IPS-20b (cell line): ENCODE results near the gene AGBL5.
A peak's percentile ranks its signal among the peaks of the same experiment; 100 is the strongest.

Source experiments
- H3K27ac ChIP-seq: one replicate; pipeline ENCODE4 v1.5.1; 2013; ENCODE audit warnings: low read length
- H3K27me3 ChIP-seq: 2 replicates; pipeline ENCODE4 v1.6.1; 2013; ENCODE audit warnings: mild to moderate bottlenecking, low read length, inconsistent platforms; ENCODE audit not compliant: insufficient read depth
- H3K36me3 ChIP-seq: 2 replicates; pipeline ENCODE4 v1.6.1; 2013; ENCODE audit warnings: low read depth, mild to moderate bottlenecking, inconsistent platforms, low read length, moderate library complexity; ENCODE audit not compliant: insufficient read depth
- H3K4me1 ChIP-seq: 2 replicates; pipeline ENCODE4 v1.6.1; 2013; ENCODE audit warnings: mild to moderate bottlenecking, control low read depth, inconsistent platforms, low read length, moderate library complexity; ENCODE audit not compliant: insufficient read depth
- H3K4me3 ChIP-seq: 2 replicates; pipeline ENCODE4 v1.5.1; 2013; ENCODE audit warnings: mild to moderate bottlenecking, low read length, inconsistent platforms
- H3K9ac ChIP-seq: 2 replicates; pipeline ENCODE4 v1.6.1; 2013; ENCODE audit warnings: low read depth, mild to moderate bottlenecking, inconsistent platforms, low read length, moderate library complexity
- H3K9me3 ChIP-seq: 2 replicates; pipeline ENCODE4 v1.6.1; 2013; ENCODE audit warnings: mild to moderate bottlenecking, low read depth, low read length, inconsistent platforms; ENCODE audit not compliant: insufficient read depth

AGBL5 gene

DNA sequence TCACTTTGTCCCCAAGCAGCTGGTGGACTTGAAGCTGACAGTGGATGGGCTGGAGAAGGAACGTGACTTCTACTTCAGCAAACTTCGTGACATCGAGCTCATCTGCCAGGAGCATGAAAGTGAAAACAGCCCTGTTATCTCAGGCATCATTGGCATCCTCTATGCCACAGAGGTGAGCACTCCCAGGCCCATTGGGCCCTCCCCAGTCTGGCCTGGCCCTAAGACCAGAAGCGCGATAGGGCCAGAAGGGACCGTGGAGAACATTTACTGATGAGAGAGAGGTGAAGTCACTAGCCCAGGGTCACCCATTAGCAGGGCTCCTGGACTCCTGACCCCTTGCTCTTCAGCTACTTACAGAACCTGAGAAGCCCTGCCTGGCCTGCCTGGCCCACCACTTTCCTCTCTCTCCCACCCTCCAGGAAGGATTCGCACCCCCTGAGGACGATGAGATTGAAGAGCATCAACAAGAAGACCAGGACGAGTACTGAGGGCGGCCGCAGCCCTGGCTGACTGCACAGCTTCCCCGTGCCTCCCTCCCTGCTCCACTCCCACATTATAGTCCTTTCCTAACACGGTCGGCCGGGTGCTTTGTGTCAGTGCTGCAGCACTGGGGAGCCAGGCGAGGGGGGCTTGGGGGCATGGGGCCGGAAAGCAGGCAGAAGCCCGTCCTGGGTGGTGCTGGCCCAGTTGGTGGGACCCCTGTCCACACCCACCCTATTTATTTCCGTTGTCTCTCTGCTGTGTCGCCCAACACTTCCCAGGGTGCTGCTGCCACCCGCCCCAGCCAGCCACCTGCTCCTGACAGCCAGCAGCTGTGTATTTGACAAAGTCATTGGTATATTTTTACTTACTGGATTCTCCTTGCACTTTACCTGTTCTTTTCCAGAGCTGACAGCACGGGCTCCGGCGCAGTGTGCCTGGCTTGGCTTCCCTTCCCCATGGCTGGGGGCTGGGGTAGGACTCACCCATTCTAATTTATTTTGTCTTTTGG, 25.3 kb upstream of the AGBL5 start:
- Histone ChIP-seq H3K36me3 (no peaks in the 10 kb centered on the region), H3K9ac (no peak overlapping the region)

DNA sequence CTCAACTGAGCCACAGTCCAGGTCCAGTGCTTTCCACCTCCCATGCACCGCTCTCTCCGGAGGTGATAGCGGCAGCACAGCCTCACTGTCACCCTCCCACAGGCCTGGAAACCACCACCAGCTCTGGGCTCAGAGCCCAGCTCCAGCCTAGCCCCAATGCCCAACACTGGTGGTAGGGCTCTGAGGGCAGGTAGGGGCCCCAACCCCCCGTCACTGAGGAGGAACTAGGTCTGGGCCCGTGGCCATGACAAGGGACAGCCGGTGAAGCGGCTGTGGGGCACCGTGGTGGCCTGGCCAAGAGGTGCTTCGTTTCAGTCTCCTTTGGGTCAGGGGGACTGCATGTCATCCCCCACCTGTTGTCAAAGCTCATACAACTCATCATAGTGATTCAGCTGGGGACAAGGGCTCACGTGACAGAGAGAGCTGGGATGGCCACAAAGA, 24.2 kb upstream of the AGBL5 start:
- Histone ChIP-seq H3K27me3 (no peaks in the 10 kb centered on the region), H3K9ac (no peak overlapping the region), H3K36me3 (no peaks in the 10 kb centered on the region), H3K4me3 (no peak overlapping the region), H3K4me1 (no peaks in the 10 kb centered on the region; the same call in 1 of the 2 replicates), H3K9me3 (no peaks in the 10 kb centered on the region), H3K27ac (no peak overlapping the region)

More for the DNA sequence above, 25.3 kb upstream of the AGBL5 start:
- H3K4me1 ChIP-seq, result no peaks in the 10 kb centered on the region; the same call in 1 of the 2 replicates
- H3K9me3 ChIP-seq, result no peaks in the 10 kb centered on the region
- no peaks in the 10 kb centered on the region for H3K27me3 ChIP-seq
- no peak overlapping the region for H3K4me3 ChIP-seq
- H3K27ac ChIP-seq, result no peak overlapping the region

GRCh38 chr2:27029051-27029450, 22.4 kb upstream of the AGBL5 start:
- H3K27me3 ChIP-seq, result no peaks in the 10 kb centered on the region
- H3K9me3 ChIP-seq, result no peaks in the 10 kb centered on the region
- no peak overlapping the region for H3K27ac ChIP-seq
- H3K4me3 ChIP-seq, result no peak overlapping the region
- H3K9ac ChIP-seq, result no peak overlapping the region
- no peaks in the 10 kb centered on the region; the same call in 1 of the 2 replicates for H3K4me1 ChIP-seq
- no peaks in the 10 kb centered on the region for H3K36me3 ChIP-seq

DNA sequence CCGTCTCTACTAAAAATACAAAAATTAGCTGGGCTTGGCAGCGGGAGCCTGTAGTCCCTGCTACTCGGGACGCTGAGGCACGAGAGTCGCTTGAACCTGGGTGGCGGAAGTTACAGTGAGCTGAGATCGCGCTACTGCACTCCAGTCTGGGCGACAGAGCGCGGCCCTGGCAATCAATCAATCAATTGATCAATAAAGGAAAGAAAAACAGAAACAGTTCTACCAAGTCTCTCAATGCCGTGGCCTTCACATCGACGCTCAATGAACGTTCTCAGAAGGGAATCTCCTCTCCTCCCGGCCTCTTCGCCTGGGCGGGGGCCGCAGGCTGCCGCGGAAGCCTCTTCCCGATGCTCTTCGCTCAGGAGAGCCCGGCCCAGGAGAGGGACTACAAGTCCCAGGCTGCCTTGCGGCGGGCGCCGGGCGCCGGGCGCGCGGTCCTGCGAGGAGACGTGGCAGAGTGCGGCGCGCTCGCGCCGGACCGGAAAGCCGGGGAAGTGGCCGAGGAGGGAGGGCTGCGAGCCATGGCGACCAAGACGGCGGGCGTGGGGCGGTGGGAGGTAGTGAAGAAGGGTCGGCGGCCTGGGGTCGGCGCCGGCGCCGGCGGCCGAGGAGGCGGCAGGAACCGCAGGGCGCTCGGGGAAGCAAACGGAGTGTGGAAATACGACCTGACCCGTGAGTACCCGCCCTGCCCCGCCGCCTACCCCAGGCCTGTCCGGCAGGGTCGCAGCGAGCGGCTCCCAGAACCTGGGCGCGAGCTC, 18.8 kb upstream of the AGBL5 start, which contains the start of gene TMEM214:
TSS of gene TMEM214 (plus strand) at position 471 of the 758 bp plus-strand sequence. CDS start at position 522, 51 bp downstream.
- no peaks in the 10 kb centered on the region; the same call in 1 of the 2 replicates for H3K4me1 ChIP-seq
- no peaks in the 10 kb centered on the region for H3K27me3 ChIP-seq
- peaks cover 30% of the 10 kb centered on the region for H3K36me3 ChIP-seq
- H3K27ac ChIP-seq, result no peak within 1 kb of the TSS
- peak within 1 kb of the TSS; percentile 80 for H3K4me3 ChIP-seq
- H3K9ac ChIP-seq, result peak within 1 kb of the TSS; percentile 77
- H3K9me3 ChIP-seq, result no peaks in the 10 kb centered on the region

- Histone ChIP-seq H3K27me3 (no peaks in the 10 kb centered on the region), H3K36me3 (peaks cover 36% of the 10 kb centered on the region), H3K27ac (no peak overlapping the region), H3K4me1 (no peaks in the 10 kb centered on the region; the same call in 1 of the 2 replicates), H3K9me3 (no peaks in the 10 kb centered on the region), H3K4me3 (peak overlapping the region; percentile 80), H3K9ac (peak overlapping the region; percentile 77)
Observed at GRCh38 chr2:27033253-27033852, 18.1 kb upstream of the AGBL5 start.

GRCh38 chr2:27038012-27038411, 13.5 kb upstream of the AGBL5 start:
- Histone ChIP-seq H3K27ac (no peak overlapping the region), H3K36me3 (peaks cover 83% of the 10 kb centered on the region), H3K9me3 (no peaks in the 10 kb centered on the region), H3K4me1 (no peaks in the 10 kb centered on the region; the same call in 1 of the 2 replicates), H3K4me3 (no peak overlapping the region), H3K9ac (no peak overlapping the region), H3K27me3 (no peaks in the 10 kb centered on the region)

- Histone ChIP-seq H3K36me3 (peaks cover 86% of the 10 kb centered on the region), H3K9ac (no peak overlapping the region), H3K4me1 (no peaks in the 10 kb centered on the region)
Observed at GRCh38 chr2:27038631-27039339, 12.7 kb upstream of the AGBL5 start.

GRCh38 chr2:27039426-27039825, 12.0 kb upstream of the AGBL5 start:
- Histone ChIP-seq H3K27ac (no peak overlapping the region), H3K9me3 (no peaks in the 10 kb centered on the region), H3K4me1 (no peaks in the 10 kb centered on the region), H3K4me3 (no peak overlapping the region), H3K27me3 (no peaks in the 10 kb centered on the region), H3K36me3 (peaks cover 86% of the 10 kb centered on the region), H3K9ac (no peak overlapping the region)

More at GRCh38 chr2:27038631-27039339, 12.7 kb upstream of the AGBL5 start:
- no peak overlapping the region for H3K4me3 ChIP-seq
- H3K27ac ChIP-seq, result no peak overlapping the region
- no peaks in the 10 kb centered on the region for H3K27me3 ChIP-seq
- no peaks in the 10 kb centered on the region for H3K9me3 ChIP-seq

GRCh38 chr2:27039871-27040270, 11.6 kb upstream of the AGBL5 start:
- Histone ChIP-seq H3K9ac (no peak overlapping the region), H3K36me3 (peaks cover 85% of the 10 kb centered on the region), H3K9me3 (no peaks in the 10 kb centered on the region), H3K27me3 (no peaks in the 10 kb centered on the region), H3K27ac (no peak overlapping the region), H3K4me1 (no peaks in the 10 kb centered on the region), H3K4me3 (no peak overlapping the region)

GRCh38 chr2:27040282-27040681, 11.2 kb upstream of the AGBL5 start:
- no peaks in the 10 kb centered on the region for H3K4me1 ChIP-seq
- no peak overlapping the region for H3K4me3 ChIP-seq
- H3K27ac ChIP-seq, result no peak overlapping the region
- H3K9me3 ChIP-seq, result no peaks in the 10 kb centered on the region
- H3K27me3 ChIP-seq, result no peaks in the 10 kb centered on the region
- H3K9ac ChIP-seq, result no peak overlapping the region
- peaks cover 80% of the 10 kb centered on the region for H3K36me3 ChIP-seq

DNA sequence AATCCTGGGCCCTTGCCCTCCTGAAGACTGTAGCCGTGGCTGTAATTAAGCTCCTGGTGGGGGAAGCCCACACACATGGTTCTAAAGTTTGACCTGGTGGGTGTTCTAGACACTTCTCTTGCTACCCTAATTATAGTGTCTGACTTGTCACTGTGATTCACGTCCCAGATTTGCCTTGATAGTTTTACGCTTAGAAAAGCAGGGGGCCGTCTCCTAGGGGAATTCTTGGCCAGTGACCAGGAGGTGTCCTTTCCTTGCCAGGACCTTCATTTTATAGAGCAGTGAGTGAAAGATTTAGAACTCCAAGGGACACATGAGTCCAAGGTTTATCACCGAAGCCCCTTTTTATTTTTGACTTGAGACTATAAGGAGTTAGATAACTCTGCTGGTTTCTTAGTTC, 9.7 kb upstream of the AGBL5 start:
- peaks cover 66% of the 10 kb centered on the region for H3K36me3 ChIP-seq
- no peaks in the 10 kb centered on the region for H3K27me3 ChIP-seq
- no peaks in the 10 kb centered on the region for H3K4me1 ChIP-seq
- H3K27ac ChIP-seq, result no peak overlapping the region
- no peaks in the 10 kb centered on the region for H3K9me3 ChIP-seq
- H3K9ac ChIP-seq, result no peak overlapping the region
- no peak overlapping the region for H3K4me3 ChIP-seq
